Measurements from ENCODE around the gene NCOR1. TPM values are rescaled to one million over a fixed set of nuclear protein-coding genes. Genes with fewer than 3 reads are reported as not detected.
A peak's percentile ranks its signal among the peaks of the same experiment; 100 is the strongest.
"Not testable (repeated sequence)": the region's sequence is repeated elsewhere in the genome, so short reads cannot be mapped to it uniquely, and the experiment has no call there.

Gene NCOR1
- polyA plus RNA-seq, 1 donor: 59.7 TPM

GRCh38 chr17:16214190-16215001 is 938 bp downstream of the NCOR1 start:
- no peak for DNase-seq

DNA sequence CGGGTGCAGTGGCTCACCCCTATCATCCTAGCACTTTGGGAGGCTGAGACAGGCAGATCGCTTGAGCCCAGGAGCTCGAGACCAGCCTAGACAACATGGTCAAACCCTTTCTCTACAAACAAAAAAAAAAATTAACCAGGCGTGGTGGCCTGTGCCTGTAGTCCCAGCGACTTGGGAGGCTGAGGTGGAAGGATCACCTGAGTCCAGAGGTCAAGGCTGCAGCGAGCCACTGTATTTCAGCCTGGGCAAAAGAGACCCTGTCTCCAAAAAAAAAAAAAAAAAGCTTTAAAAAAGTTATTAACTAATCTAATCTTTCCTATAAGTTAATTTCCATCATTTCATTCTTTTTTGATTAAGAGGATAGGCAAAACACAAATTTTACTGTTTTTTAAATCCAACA is 2.5 kb downstream of the NCOR1 start:
- no peak for DNase-seq

GRCh38 chr17:16211590-16211989 is 3.7 kb downstream of the NCOR1 start:
- DNase-seq: no peak

- DNase-seq: not testable (repeated sequence)
These were observed 10.6 kb downstream of the NCOR1 start for GRCh38 chr17:16204763-16205162.

GRCh38 chr17:16202554-16203500 is 12.5 kb downstream of the NCOR1 start:
- DNase-seq: not testable (repeated sequence)

GRCh38 chr17:16201693-16202131 is 13.6 kb downstream of the NCOR1 start:
- not testable (repeated sequence) for DNase-seq

GRCh38 chr17:16199093-16199492 is 16.2 kb downstream of the NCOR1 start:
- peak; percentile 4 for DNase-seq

DNA sequence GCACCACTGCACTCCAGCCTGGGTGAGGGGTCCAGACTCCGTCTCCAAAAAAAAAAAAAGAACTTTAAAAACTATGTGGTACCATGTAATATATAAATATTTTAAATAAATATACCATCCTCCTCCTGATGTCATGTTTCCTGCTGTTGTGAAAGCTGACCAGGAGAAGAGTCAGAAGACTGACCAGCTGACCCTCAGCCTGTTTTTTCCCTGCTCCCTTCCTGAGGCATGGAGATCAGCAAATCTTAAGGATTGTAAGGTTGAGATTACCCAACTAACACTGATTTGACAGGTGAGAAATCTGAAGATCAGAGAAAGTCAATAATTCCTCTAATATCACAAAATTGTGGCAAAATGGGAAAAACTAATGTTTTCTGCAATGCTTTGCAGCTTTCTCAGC is 18.1 kb downstream of the NCOR1 start:
- no peak for DNase-seq

DNA sequence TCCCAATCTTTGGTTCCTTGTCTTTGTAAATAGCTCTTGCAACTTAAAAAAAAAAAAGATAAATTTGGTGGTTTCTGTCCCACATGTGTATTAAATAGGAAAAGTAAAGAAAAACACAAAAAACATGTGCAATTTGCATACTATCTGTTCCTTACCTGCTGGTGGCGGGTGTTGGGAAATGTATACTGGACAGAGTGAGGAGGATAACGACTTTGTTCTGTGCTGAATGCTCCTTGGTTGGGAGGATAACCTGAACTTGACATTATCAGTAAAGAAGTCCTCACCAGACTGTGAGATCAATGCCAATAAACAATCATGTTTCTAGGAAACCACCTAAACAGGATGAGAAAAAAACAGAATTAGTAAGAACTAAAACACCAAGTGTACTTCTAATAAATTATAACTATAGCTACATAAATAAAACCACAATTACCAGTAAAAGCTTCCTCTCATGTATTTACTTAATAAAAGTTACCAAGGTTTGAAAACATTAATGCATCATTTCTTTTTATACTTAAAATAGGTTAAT is 21.0 kb downstream of the NCOR1 start:
- not testable (repeated sequence) for DNase-seq

DNA sequence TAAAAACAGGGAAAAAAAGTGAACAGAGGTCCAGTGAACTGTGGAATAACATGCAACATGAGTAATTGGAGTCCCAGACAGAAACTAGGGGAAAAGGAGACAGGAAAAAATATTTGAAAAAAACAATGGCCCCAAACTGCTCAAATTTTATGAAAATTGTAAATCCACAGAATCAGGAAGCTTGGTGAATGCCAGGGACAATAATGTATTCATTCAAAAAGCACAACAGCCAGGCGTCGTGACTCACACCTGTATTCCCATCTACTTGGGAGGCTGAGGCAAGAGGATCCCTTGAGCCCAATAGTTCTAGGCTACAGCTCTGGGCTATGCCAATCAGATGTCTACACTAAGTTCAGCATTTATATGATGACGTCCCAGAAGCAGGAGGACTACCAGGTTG is 23.7 kb downstream of the NCOR1 start:
- no peak for DNase-seq

DNA sequence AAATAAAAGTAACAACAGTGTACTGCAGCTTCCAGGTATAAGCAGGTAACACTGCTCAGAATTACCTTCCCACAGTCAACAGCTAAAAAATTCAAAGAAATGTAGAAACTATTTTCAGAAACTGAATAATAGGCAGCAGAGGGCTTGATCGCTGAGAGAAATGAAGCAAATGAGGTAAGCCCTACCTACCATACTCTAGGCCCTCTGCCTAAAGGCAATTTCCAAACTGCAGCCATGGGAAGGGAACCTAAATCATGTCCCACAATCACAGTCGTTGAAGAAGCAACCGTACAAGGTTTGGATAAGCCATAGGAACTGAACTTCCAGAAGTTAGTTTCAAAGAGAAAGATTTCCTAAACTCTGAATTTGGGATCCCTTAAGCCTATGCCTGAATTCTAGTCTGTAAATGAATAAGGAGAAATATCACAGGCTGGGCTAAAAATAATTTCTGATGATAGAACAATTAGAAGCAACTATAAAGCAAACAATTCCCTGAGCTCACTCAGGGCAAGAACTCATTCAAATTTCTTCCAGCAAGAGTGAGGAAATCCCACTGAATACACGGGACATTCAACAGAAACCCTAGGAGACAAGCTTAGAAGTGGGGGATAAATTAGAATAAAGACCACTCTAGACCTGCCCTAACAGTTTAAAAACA is 24.5 kb downstream of the NCOR1 start:
- no peak for DNase-seq

GRCh38 chr17:16189791-16190348 is 25.5 kb downstream of the NCOR1 start:
- no peak for DNase-seq

DNA sequence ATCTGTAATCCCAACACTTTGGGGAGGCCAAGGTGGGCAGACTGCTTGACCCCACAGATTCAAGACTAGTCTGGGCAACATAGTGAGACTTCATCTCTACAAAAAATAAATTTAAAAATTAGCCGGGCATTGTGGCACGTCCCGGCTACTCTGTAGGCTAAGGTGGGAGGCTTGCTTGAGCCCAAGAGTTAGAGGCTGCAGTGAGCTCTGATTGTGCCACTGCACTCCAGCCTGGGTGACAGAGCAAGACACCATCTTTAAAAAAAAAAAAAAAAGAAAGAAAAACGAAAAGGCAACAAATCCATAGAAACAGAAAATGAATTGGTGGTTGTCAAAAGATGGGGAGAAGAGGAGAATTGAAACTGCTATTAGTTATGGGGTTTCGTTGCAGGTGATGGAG is 27.7 kb downstream of the NCOR1 start:
- DNase-seq: no peak

GRCh38 chr17:16181581-16181980 is 33.8 kb downstream of the NCOR1 start:
- no peak for DNase-seq

DNA sequence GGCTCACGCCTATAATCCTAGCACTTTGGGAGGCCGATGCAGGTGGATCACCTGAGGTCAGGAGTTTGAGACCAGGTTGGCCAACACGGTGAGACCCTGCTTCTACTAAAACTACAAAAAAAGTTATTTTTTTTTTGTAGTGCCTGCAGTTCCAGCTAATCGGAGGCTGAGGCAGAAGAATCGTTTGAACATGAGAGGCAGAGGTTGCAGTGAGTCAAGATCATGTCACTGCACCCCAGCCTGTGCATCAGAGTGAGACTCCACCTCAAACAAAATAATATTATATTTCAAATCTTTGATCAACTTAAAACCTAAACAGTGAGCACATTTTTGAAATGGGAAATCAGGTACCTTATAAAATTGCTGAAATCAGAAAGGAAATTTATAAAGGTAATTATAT is 36.5 kb downstream of the NCOR1 start:
- DNase-seq: no peak

- no peak for DNase-seq
These were observed 43.7 kb downstream of the NCOR1 start for GRCh38 chr17:16171613-16172012.

- DNase-seq: not testable (repeated sequence)
These were observed 48.6 kb downstream of the NCOR1 start for GRCh38 chr17:16166766-16167165.

- no peak for DNase-seq
These were observed 56.6 kb downstream of the NCOR1 start for GRCh38 chr17:16158714-16159113.

DNA sequence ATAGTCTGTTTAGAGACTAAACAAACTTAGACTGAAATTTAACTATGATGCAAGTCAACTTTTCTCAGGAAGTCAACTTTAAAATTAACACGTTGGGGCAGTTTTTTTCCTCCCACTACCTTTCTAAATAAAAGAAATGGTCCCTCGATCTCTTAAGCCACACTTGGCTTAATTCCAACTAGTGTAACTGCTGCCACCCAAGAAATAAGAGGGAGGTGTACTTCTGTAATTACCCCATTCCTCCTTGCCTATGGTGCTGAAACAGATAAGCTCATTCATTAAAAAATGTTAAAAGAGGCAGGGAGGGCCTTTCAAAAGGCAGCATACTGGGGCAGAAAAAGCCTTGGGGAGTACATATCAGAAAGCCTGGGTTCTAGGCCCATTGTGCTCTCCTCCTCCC is 59.8 kb downstream of the NCOR1 start:
- DNase-seq: no peak

DNA sequence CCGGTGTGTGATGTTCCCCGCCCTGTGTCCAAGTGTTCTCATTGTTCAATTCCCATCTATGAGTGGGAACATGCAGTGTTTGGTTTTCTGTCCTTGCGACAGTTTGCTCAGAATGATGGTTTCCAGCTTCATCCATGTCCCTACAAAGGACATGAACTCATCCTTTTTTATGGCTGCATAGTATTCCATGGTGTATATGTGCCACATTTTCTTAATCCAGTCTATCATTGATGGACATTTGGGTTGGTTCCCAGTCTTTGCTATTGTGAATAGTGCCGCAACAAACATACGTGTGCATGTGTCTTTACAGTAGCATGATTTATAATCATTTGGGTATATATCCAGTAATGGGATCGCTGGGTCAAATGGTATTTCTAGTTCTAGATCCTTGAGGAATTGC is 63.0 kb downstream of the NCOR1 start:
- DNase-seq: not testable (repeated sequence)

- DNase-seq: no peak
These were observed 65.0 kb downstream of the NCOR1 start for GRCh38 chr17:16150251-16150856.

- no peak for DNase-seq
These were observed 66.7 kb downstream of the NCOR1 start for GRCh38 chr17:16148596-16148995.
